ENCODE results near the gene RFC3.
"Not testable (repeated sequence)": the region's sequence is repeated elsewhere in the genome, so short reads cannot be mapped to it uniquely, and the experiment has no call there.

RFC3 gene, protein sequence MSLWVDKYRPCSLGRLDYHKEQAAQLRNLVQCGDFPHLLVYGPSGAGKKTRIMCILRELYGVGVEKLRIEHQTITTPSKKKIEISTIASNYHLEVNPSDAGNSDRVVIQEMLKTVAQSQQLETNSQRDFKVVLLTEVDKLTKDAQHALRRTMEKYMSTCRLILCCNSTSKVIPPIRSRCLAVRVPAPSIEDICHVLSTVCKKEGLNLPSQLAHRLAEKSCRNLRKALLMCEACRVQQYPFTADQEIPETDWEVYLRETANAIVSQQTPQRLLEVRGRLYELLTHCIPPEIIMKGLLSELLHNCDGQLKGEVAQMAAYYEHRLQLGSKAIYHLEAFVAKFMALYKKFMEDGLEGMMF

DNA sequence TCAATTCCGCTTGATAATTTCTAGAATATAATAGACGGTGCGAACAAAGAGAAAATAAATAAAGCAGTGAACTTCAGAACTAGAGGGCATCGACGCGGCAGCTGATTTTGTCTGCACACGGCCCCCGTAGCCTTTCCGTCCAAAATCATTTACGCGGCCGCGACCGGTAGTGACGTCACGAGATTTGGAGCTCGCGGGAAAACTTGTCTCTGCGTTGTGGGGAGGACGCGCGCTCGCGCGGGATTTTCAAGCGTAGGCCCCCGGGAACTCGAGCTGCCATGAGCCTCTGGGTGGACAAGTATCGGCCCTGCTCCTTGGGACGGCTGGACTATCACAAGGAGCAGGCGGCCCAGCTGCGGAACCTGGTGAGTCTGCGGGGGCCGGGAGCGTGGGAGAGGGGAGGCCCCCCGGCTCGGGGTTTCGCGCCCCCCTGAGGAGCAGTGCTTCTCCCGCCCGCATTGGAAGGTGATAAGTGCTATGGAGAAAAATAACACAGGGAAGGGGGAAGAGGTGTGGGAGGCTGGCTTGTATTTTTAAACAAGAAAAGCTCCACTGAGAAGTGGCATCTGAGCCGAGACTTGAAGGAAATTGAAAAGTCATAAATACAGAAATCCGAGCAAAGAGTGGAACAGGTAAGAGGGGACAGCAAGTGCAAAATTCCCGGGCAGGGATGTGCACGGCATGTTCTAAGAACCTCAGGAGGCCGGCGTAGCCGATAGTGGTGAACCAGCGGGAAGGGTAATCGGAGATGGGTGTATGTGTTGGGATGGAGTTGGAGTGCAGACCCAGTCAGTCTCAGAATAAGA lies at the start of gene RFC3:
TSS of gene RFC3 (plus strand) at position 249 of the 806 bp plus-strand sequence. CDS start at position 279, 30 bp downstream.
- DNase-seq (ENCODE audit: low spot score) = peak; percentile 96

DNA sequence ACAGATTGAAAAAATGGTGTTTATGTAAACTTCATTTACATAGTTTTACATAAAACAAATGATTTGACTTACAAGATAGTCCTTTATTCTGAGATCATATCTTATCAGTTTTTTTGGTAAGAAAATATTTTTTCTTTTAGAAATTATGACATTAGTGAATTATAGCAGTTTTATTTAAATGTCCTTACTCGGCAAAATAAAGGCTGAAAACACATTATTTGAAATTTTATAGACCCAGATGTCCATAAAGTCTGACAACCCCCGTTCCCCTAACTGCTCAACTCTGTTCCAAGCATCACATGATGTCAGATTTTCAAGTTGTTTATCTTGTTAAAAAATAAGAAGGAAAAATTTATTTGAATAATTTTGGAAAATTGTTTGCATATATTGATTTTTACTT lies 46.7 kb upstream of the RFC3 start:
- DNase-seq (ENCODE audit: low spot score) = no peak

DNA sequence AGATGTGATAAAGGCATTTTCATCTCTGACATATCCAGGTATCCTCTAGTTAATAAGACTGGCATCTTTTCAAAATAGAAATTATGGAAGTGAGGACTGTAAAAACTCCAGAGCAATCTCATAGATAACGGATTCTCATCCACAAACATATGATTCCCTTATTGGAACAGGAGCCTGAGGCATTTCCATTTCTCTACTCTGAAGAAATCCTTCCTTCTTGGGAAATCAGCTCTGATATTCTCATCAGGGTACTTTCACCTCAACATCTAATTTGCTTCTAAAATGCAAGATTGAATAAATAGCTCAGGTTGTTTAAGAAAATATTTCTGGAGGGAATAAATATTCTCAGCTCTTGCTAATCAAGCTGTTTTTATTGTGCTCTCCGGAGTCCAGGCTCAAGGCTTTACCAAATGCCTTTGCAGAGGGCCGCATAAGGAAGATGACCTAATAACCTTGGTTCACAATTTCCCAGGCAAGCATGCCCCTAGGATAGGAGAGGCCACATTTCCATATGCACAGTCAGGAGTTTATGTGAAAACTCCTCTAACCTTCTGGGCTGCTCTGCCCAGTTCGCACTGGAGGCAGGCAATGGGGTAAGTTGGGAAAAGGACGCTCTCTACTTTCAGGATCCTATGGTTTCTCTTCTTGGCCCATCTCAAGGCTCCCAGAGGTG lies 44.0 kb upstream of the RFC3 start:
- no peak for DNase-seq (ENCODE audit: low spot score)

DNA sequence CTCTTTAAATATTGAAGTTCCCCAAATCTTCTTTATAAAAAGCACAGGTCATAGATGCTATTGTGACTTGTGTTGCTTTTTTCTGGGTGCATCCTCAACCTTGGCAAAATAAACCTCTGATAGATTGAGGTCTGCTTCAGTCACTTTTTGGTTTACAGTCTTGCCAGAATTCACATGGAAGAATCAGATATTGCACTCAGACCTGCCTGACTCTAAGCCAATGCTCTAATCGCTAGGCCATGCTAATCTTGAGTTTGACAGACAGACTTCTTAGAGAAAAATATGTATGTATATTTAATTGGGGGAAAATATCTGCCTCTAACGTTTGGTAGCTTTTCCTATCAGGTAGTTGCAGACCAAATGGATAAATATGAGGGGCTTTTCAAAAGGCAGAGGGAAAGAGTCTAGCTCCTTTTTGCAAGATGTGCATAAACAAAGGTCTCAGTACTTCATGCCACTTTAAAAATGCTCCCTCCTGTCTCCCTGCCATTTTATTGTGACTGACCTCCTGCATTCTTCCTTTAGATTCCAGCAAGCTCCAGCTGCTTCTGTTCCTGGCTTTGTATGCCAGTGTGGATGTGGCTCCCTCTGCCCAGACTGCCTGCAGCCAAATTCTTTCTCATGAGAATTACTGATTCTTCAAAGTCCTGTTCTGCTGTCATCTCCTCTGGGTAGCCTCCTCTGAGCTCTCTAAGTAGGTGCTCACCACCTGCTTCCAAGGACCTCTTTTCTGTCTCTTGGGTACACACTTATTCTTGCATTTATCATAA lies 42.4 kb upstream of the RFC3 start:
- DNase-seq (ENCODE audit: low spot score) = no peak

DNA sequence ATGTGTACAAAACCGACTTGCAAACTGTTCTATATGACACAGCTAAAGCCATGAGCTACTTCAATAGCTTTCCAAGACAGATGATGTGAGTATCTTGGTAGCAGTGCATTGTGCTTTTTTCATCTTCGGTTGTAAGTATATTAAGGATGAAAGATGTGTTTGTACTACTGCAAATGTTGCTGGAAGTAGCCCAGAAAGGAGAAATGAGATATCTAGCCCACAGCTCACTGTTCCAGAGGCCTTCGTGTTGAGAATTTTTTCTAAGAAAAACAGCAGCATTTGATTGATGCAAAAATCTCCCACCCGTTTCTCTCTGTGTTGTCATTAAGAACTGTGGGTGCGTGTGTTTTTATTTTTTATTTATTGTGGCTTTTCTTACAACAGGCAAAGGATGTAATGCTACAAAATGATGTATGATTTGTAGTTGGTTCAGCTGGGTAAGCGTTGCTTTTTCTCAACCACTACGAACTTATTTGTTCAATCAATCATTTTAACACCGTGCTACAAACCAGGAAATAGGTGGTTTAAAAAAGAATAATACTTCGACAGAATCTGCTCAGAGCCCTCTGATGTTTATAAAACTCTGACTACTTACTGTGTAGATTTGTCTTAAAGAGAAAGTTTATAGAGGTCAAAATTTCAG lies 41.6 kb upstream of the RFC3 start:
- DNase-seq (ENCODE audit: low spot score) = no peak

DNA sequence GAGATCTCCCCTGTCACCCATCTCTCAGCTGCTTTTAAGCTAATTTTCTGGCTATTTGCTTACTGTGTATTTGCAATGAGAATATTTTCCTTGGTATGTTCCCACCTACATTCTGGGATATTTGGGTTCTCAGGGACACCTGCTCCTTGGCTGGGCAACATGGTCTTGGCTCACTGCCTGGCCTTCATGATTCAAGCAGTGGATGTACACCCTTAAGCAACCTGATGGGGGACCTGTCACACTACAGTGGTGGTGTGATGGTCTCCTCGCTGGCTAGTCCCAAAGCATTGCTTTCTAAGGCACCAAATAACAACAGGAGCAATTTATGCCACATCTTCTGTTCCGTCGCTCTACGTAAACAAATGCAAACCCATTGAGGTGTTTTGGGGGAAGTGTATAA lies 35.3 kb upstream of the RFC3 start:
- no peak for DNase-seq (ENCODE audit: low spot score)

DNA sequence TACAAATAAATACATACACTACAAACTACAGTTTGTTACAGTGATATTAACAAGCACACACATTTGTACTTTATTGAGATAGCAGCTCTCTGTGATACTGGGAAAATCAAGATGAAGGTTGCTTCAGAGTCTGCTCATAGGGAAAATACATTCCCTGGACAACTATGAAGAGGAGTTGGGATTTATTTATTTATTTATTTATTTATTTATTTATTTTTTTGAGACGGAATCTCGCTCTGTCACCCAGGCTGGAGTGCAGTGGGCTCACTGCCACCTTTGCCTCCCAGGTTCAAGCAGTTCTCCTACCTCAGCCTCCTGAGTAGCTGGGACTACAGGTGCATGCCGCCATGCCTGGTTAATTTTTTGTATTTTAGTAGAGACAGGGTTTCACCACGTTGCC lies 34.7 kb upstream of the RFC3 start:
- DNase-seq (ENCODE audit: low spot score) = not testable (repeated sequence)

DNA sequence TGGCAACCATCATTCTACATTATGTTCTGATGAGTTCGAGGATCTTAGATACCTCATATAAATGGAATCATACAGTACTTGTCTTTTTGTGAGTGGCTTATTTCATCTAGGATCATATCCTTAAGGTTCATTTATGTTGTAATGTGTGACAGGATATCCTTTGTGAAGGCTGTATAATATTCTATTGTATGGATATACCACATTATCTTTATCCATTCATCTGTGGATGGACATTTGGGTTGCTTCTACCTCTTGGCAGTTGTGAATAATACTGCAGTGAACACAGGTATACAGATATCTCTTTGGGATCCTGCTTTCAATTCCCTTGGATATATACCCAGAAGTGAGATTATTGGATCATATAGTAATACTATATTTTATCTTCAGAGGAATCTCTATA lies 33.2 kb upstream of the RFC3 start:
- DNase-seq (ENCODE audit: low spot score) = no peak

DNA sequence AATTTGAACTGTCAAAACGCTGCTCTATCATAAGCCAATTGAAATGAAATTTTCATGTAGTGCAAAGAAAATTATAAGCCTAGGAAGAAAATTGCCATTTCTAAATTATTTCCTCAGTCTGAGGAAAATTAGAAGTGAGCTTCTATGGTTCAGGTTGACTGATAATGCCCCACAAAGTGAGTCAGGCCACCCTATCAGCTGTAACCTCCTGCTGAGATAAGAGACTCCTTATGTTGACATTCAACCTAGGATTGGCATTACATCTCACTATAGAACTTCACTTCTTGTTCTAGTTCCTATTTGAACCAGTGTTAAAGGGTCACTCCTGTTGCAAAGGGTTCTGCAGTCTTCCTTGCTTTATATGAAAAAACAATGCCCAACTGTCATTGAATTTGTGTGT lies 32.6 kb upstream of the RFC3 start:
- DNase-seq (ENCODE audit: low spot score) = no peak

DNA sequence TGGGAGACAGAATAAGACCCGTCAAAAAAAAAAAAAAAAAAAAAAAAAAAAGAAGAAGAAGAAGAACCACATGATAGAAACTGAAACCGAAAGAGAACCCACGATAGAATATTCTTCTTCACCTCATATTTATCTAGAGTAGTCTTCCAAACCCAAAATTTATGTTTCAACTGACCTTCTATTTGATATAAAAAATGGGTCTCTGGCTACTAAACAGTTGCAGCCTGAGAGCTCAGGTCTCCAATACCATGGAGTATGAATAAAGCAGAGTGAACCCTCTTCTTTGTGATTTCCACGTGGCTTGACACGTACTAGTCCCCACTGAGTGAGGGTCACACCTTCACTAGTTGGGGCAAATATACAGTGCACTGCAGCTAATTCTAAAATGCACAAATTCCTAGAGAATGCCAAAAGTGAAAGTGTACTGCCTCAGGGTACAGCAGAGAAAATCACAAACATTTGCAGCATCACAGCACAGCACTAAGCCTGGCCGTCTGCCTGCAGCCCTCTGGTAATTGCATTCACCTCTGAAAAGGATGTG lies 30.8 kb upstream of the RFC3 start:
- DNase-seq (ENCODE audit: low spot score) = no peak

DNA sequence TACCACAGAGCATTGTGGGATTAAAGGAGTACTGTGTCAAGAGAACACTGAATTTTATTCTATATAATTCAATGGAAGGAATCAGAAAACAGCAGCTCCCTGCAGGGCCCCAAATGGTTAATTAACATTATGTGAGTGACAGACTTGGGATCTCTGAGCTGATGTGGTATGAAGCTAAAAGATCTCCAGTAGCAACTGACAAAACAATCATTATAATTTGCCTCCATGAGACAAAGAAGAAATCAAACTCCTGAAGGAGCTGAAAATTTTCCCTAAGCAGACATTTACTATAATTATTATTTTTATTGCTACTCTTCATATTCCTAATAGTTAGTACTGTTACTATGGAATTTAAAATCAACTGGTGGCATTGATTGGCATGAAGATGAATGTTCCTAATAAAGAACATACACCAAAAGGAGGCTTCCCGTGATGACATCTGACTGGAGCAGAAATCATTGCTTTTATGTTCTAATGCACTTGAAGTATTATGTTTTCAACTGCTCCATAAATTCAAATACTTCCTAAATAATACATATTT lies 28.8 kb upstream of the RFC3 start:
- no peak for DNase-seq (ENCODE audit: low spot score)

DNA sequence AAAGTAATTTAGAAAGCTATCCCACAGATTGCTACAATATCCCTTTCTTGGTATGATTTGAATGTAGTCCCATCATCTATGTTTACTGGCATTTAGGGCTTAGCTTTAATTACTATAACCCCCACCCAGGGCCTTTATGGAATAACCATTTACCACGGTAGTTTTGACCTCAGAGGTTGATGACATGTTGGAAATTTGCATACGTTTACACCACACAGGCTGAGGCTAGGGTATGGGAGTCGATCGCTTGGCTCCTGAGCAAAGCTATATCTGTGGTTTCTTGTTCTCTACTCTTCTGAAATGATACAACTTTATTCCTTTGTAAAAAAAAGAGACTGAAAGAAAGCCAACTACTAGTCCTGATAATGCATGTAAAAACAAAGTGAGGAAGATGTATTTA lies 28.2 kb upstream of the RFC3 start:
- no peak for DNase-seq (ENCODE audit: low spot score)

DNA sequence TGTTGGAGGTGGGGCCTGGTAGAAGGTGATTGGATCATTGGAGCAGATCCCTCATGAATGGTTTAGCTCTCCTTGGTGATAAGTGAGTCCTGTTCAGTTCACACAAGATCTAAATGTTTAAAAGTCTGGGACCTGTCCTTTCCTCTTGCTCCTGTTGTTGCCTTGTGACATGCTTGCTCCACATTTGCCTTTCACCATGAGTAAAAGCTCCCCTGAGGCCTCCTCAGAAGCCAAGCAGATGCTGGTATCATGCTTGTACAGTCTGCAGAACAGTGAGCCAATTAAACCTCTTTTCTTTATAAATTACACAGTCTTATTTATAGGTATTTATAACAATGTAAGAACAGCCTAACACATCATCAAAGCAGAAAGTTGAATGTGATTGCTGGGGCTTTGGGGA lies 24.2 kb upstream of the RFC3 start:
- no peak for DNase-seq (ENCODE audit: low spot score)

DNA sequence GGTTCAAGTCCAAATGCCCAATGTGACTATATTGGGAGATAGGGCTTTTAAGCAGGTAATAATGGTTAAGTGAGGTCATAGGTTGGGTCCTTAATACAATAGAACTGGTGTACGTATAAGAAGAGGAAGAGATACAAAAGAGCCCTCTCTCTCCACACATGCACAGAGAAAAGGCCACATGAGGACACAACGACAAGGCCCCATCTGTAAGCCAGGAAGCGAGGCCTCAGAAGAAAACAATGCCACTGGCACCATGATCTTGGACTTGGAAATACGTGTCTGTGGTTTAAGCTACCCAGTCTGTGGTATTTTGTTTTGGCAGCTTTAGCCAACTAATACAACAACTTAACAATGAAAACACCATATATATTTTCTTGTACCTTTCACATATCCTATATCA lies 23.4 kb upstream of the RFC3 start:
- DNase-seq (ENCODE audit: low spot score) = peak; percentile 44

DNA sequence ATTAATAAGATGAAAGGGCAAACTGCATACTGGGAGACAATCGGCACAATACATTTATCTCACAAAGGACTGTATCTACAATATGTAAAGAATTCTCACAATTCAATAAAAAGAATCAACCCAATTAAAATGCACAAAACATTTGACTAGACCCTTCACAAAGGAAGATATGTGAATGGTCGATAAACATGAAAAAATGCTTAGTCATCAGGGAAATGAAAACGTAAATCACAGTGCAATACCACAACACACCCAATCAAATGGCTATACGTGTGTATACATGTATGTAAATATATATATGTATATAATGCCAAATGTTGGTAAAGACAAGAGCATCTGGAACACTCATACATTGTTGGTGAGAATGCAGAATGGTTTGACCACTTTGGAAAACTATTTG lies 21.9 kb upstream of the RFC3 start:
- DNase-seq (ENCODE audit: low spot score) = no peak

DNA sequence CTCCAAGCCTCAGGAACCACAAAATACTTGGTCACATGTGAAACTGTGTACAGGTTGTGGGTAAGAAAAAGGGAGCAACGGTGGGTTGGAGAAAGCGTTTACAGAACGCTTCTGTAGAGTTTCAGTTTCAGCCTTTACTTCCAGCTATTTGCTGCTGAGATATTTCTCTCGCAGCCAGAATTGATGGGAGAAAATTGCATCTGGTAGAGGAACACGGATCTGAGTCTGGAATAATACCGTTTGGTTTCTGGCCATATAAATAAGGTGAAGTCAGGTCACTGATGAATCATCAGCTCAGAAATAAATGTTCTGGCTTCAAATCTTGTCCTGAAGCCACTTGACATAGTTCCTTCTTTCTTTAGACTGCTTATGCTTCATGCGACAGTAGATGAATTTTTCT lies 20.3 kb upstream of the RFC3 start:
- peak; percentile 10 for DNase-seq (ENCODE audit: low spot score)

DNA sequence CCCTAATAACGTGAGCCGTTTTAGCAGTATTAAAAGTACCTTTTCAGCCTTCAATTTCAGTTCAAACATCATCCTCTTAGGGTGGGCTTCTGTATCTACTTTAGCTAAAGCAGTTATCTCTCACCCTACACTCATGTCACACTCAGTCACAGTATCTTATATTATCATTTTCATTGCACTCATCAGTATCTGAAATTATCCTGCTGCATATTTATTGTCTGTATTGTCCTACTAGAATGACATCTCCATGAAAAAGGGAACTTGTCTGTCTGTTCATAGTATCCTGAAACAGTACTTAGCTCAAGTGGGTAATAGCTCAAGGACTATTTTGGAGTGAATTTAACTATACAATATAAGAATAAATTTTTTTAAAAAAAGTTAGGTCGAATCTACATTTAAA lies 19.9 kb upstream of the RFC3 start:
- no peak for DNase-seq (ENCODE audit: low spot score)

DNA sequence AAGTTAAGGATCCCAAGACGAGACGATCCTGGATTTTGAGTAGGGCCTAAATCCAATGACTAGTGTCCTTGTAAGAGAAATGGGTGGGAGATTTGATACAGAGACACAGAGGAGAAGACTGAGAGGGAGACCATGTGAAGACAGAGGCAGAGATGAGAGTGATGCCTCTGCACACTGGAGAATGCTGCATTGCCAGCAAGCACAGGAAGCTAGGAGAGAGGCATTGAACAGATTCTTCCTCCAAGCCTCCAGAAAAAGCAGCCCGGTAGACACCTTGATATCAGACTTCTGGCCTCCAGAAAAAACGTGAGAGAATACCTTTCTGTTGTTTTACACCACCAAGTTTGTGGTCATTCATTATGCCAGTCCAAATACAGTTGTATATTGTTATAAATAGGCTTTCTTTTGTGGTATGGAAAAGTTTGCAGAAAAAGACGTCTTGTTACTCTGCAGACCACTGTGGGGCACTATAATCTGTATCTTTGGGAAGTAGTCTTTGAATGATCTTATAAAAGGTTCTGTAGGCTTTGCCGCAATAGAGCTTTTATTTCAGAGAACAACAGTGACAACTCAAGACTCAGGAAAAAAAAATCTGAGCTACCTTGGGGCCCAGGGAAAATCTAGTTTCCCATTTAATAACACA lies 17.9 kb upstream of the RFC3 start:
- DNase-seq (ENCODE audit: low spot score) = peak; percentile 35

DNA sequence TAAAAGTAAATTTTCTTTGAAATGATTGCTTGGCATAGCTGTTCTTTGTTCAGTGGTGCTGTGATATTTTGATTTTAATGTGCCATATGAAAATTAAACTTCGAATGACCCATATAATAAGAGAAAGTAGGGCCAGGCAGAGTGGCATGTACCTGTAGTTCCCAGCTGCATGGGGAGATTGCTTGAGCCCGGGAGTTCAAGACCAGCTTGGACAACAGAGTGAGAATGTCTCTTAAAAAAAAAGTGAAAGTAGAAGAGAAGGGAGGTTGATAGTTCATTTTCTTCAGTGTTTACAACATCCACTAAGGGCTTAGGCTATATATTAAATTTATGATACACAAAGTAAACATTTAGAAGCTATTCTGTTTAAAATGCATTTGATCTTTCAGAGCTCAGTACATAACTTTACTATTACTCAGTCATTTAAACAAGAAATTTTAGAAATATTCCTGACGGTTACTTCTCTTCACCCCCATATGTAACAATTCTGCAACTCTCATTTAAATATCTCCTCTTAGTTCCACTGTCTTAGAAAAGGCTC lies 17.2 kb upstream of the RFC3 start:
- DNase-seq (ENCODE audit: low spot score) = no peak
